ENCODE measurements around the gene CD58. TPM values are rescaled to one million over a fixed set of nuclear protein-coding genes. Genes with fewer than 3 reads are reported as not detected.

CD58 gene
- total and polyA plus RNA-seq, 9 of the 15 experiments (the other 6 are each of a cell fraction or from before 2014, with no cell fraction given) = 18.1 to 113 (median 37.4) TPM

DNA sequence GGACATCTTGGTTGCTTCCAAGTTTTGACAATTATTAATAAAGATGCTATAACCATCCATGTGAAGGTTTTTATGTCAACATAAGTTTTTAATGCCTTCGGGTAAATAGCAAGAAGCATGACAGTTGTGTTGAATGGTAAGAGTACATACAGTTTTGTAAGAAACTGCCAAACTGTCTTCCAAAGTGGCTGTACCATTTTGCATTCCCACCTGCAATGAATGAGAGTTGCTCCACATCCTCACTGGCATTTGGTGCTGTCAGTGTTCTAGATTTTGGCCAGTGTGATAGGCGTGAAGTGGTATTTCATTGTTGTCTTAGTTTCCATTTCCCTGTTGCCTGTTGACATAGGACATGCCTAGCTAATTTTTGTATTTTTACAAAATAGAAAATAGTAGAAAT, 45.4 kb downstream of the CD58 start (continued):
- TF ChIP-seq, protein P1, sequence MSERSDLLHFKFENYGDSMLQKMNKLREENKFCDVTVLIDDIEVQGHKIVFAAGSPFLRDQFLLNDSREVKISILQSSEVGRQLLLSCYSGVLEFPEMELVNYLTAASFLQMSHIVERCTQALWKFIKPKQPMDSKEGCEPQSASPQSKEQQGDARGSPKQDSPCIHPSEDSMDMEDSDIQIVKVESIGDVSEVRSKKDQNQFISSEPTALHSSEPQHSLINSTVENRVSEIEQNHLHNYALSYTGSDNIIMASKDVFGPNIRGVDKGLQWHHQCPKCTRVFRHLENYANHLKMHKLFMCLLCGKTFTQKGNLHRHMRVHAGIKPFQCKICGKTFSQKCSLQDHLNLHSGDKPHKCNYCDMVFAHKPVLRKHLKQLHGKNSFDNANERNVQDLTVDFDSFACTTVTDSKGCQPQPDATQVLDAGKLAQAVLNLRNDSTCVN (CRISPR knock-in tag; IDR thresholded peaks at IDR 0.05) = no peak
- no peak for TF ChIP-seq MTF1 (CRISPR knock-in tag; IDR thresholded peaks at IDR 0.05; ENCODE audit: borderline replicate concordance)
- TF ChIP-seq SAFB (IDR thresholded peaks at IDR 0.05; ENCODE audit: borderline replicate concordance, low read depth, low read length) = no peak
- no peak for TF ChIP-seq NFIC (IDR thresholded peaks at IDR 0.05)
- no peak for TF ChIP-seq NR4A1 (CRISPR knock-in tag; IDR thresholded peaks at IDR 0.05)
- no peak for TF ChIP-seq NR4A1 (tag; IDR thresholded peaks at IDR 0.05)
- no peak for TF ChIP-seq ZNF41 (CRISPR knock-in tag; conservative IDR thresholded peaks at IDR 0.05)

DNA sequence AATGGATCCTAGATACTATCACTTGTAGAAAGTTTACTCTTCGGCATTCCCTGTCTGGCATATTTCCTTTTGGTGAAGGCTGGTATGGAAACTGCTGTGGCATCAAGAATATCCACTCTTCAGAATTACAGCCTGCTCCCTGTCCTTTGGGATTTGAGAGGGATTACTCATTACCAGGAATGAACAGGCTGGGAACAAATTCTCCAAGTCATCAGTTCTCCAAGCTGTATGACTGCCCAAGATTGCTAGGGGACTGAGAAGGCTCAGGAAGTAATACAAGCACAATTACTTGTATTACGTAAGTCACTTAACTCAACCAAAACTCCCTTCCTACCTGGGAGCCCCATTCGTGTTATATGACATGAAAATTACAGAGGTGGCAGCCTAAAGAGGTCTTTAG, 49.6 kb downstream of the CD58 start:
- Histone ChIP-seq H2AFZ (ENCODE audit: low read depth, low read length) (no peak overlapping the region), H3K9me1 (ENCODE audit: control insufficient read depth, insufficient read depth, low read length) (no peaks in the 10 kb centered on the region), H3K4me2 (ENCODE audit: insufficient read depth, low read length) (no peak overlapping the region), H3K4me3 (no peak overlapping the region), H3K27me3 (ENCODE audit: control insufficient read depth in 2 of 2, insufficient read depth in 2 of 2, low read length in 2 of 2) (no peaks in the 10 kb centered on the region), H3K9me3 (replicated peaks; ENCODE audit: control insufficient read depth, insufficient read depth, low read depth, low read length) (no peaks in the 10 kb centered on the region), H4K20me1 (replicated peaks; ENCODE audit: control insufficient read depth, insufficient read depth, low read length) (no peaks in the 10 kb centered on the region), H3K4me1 (replicated peaks in 1 of 2; ENCODE audit: control insufficient read depth in 2 of 2, insufficient read depth in 2 of 2, low read length in 2 of 2) (peaks cover 0 to 4% of the 10 kb centered on the region in 2 experiments; a peak in 3 of 5 replicates), H3K79me2 (ENCODE audit: control insufficient read depth, insufficient read depth, low read length) (no peaks in the 10 kb centered on the region), H3K27ac (ENCODE audit: extremely low read depth, low read depth, low read length) (no peak overlapping the region), H3K9ac (ENCODE audit: insufficient read depth in 1 of 2, low read depth in 2 of 2, low read length in 2 of 2) (no peak overlapping the region), H3K36me3 (ENCODE audit: control insufficient read depth, insufficient read depth, low read length) (peaks cover 19% of the 10 kb centered on the region; the same call in 2 of the 3 replicates)
- ATAC-seq = no peak
- intact Hi-C loops (cut with micrococcal nuclease) (no loop called here), in situ Hi-C loops (cut with MboI) (no loop called here)
- TF ChIP-seq RBFOX2 (IDR thresholded peaks at IDR 0.05; ENCODE audit: low read depth, low read length) = no peak
- TF ChIP-seq, protein P2, sequence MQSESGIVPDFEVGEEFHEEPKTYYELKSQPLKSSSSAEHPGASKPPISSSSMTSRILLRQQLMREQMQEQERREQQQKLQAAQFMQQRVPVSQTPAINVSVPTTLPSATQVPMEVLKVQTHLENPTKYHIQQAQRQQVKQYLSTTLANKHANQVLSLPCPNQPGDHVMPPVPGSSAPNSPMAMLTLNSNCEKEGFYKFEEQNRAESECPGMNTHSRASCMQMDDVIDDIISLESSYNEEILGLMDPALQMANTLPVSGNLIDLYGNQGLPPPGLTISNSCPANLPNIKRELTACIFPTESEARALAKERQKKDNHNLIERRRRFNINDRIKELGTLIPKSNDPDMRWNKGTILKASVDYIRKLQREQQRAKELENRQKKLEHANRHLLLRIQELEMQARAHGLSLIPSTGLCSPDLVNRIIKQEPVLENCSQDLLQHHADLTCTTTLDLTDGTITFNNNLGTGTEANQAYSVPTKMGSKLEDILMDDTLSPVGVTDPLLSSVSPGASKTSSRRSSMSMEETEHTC (IDR thresholded peaks at IDR 0.05) = no peak
- 82% methylated on average over 3 of the region's 3 CpGs for WGBS (ENCODE audit: insufficient coverage, low coverage, missing lambda C conversion rate)
- DNase-seq (ENCODE audit: extremely low read depth in 1 of 4, low spot score in 3 of 4) = no peak
- POLR2A ChIA-PET = interaction anchor here (0.6 kb wide), 1 partner anchor 211 kb away, joined by 3 read pairs; no protein-coding TSS in a partner anchor
- CTCF ChIA-PET (ENCODE audit: low intra/inter-chr PET ratio) = no interaction called here
- no TSS peak for BruUV-seq (replicated peaks)
- no peak for FAIRE-seq
